CD4-positive, alpha-beta T cell (primary cell): Measurements from ENCODE around the gene SLC2A13. TPM values are rescaled to one million over a fixed set of nuclear protein-coding genes. Genes with fewer than 3 reads are reported as not detected.

Experiments
- ATAC-seq: fragments of 200-7000 bp; cut with Tn5 transposase; one replicate; pipeline ENCODE4 v1.10.0; 2022; ENCODE audit warnings: mild to moderate bottlenecking; ENCODE audit not compliant: poor library complexity
- CTCF ChIA-PET: fragments of 350-600 bp; sonication (Branson Sonifier 250); formaldehyde crosslinking; loops from one replicate; lab custom pipeline; 2021; ENCODE audit warnings: antibody characterized with exemption, inconsistent platforms; lab: Charles Lee
- POLR2A ChIA-PET: fragments of 350-600 bp; sonication (Branson Sonifier 250); formaldehyde crosslinking; loops from one replicate; lab custom pipeline; 2021; ENCODE audit warnings: antibody characterized with exemption, inconsistent platforms; lab: Charles Lee
- DNase-seq, 14 experiments: peaks; one replicate each; pipeline ENCODE4 v3.0.0-alpha.2; 2013 to 2020; ENCODE audit warnings: mixed read lengths in 2 of 14
- H3K27ac ChIP-seq, 2 donors: one replicate each; pipeline versions ENCODE4 v1.5.1 to v1.7.0; 2013; ENCODE audit warnings: low read length in 2 of 2, low read depth in 1 of 2, mild to moderate bottlenecking in 1 of 2
- H3K27me3 ChIP-seq, 2 experiments: 1 replicate in 1 of 2; 2 replicates in 1 of 2; pipeline versions ENCODE4 v1.6.1 to v1.7.0; 2013; ENCODE audit warnings: low read length in 2 of 2, control low read depth in 1 of 2, mild to moderate bottlenecking in 1 of 2, moderate library complexity in 1 of 2; ENCODE audit not compliant: insufficient read depth in 2 of 2, control insufficient read depth in 1 of 2
- H3K36me3 ChIP-seq: one replicate; pipeline ENCODE4 v1.6.1; 2013; ENCODE audit warnings: low read length, control low read depth; ENCODE audit not compliant: insufficient read depth
- H3K4me1 ChIP-seq: one replicate; pipeline ENCODE4 v1.6.1; 2013; ENCODE audit warnings: low read length, control low read depth; ENCODE audit not compliant: insufficient read depth
- H3K4me3 ChIP-seq: one replicate; pipeline ENCODE4 v1.5.1; 2013; ENCODE audit warnings: mild to moderate bottlenecking, low read length, moderate library complexity
- H3K9me3 ChIP-seq, 2 experiments: 1 replicate in 1 of 2; 2 replicates in 1 of 2; pipeline versions ENCODE4 v1.6.1 to v1.7.0; 2013; ENCODE audit warnings: low read length in 2 of 2, mild to moderate bottlenecking in 2 of 2, control low read depth in 1 of 2, moderate library complexity in 1 of 2; ENCODE audit not compliant: control insufficient read depth in 1 of 2, insufficient read depth in 1 of 2
- H3K27ac Mint-ChIP-seq: one replicate; pipeline ENCODE4 v1.8.0; 2020; ENCODE audit warnings: mixed read lengths
- H3K27me3 Mint-ChIP-seq: one replicate; pipeline ENCODE4 v1.8.0; 2021; ENCODE audit warnings: mixed read lengths
- H3K36me3 Mint-ChIP-seq: one replicate; pipeline ENCODE4 v1.8.0; 2021; ENCODE audit warnings: low read depth, mixed read lengths
- H3K4me1 Mint-ChIP-seq: one replicate; pipeline ENCODE4 v1.8.0; 2021; ENCODE audit warnings: low read depth, mixed read lengths
- H3K4me3 Mint-ChIP-seq: one replicate; pipeline ENCODE4 v1.8.0; 2020; ENCODE audit warnings: mild to moderate bottlenecking, mixed read lengths
- H3K9me3 Mint-ChIP-seq: one replicate; pipeline ENCODE4 v1.8.0; 2020; ENCODE audit warnings: mixed read lengths
- intact Hi-C, 2 experiments: fragments of 100-400 bp; cut with DNase I in 1 of 2; cut with micrococcal nuclease in 1 of 2; formaldehyde crosslinking; loops; one replicate each; pipeline versions ENCODE4 v1.15.1 to v1.9.0; 2023 to 2025; cut with DNase I, micrococcal nuclease
- total RNA-seq, 174 experiments: library from RNA in 2 of 174; stranded (reverse) in 2 of 174; gene quantifications; one replicate each; pipeline ENCODE4 v1.2.3 and lab custom pipeline; 2021 to 2026
- TF ChIP-seq, protein P1 (sequence below): fragments of 200-600 bp; IDR thresholded peaks from one replicate; pipeline ENCODE4 v1.8.0; 2022; ENCODE audit warnings: antibody characterized with exemption, mild to moderate bottlenecking

The SLC2A13 gene
- total RNA-seq, 2 experiments from 2014 or later, result 1.6 to 1.7 TPM

GRCh38 chr12:40107098-40107802 lies 1.4 kb upstream of the SLC2A13 start:
- CTCF ChIA-PET, result interaction anchor here (0.6 to 4.3 kb wide), 4 partner anchors 10 to 117 kb away, joined by 3 to 34 read pairs (median 4); partner anchors contain the start of gene LRRK2
- Histone ChIP-seq H3K9me3 (no peaks in the 10 kb centered on the region), H3K27ac (no peak overlapping the region), H3K36me3 (no peaks in the 10 kb centered on the region), H3K27me3 (peaks cover 0 to 9% of the 10 kb centered on the region in 2 experiments), H3K4me3 (peak overlapping the region; percentile 63), H3K4me1 (peaks cover 27% of the 10 kb centered on the region)
- H3K36me3 Mint-ChIP-seq, result no peaks in the 10 kb centered on the region
- H3K9me3 Mint-ChIP-seq, result no peaks in the 10 kb centered on the region
- H3K4me3 Mint-ChIP-seq, result peak overlapping the region; percentile 87
- POLR2A ChIA-PET, result interaction anchor here (0.5 to 3.6 kb wide), 4 partner anchors 10 to 96 kb away, joined by 3 to 14 read pairs (median 5); no protein-coding TSS in a partner anchor
- peak overlapping the region; percentile 57 for H3K27ac Mint-ChIP-seq
- TF ChIP-seq, protein P1, sequence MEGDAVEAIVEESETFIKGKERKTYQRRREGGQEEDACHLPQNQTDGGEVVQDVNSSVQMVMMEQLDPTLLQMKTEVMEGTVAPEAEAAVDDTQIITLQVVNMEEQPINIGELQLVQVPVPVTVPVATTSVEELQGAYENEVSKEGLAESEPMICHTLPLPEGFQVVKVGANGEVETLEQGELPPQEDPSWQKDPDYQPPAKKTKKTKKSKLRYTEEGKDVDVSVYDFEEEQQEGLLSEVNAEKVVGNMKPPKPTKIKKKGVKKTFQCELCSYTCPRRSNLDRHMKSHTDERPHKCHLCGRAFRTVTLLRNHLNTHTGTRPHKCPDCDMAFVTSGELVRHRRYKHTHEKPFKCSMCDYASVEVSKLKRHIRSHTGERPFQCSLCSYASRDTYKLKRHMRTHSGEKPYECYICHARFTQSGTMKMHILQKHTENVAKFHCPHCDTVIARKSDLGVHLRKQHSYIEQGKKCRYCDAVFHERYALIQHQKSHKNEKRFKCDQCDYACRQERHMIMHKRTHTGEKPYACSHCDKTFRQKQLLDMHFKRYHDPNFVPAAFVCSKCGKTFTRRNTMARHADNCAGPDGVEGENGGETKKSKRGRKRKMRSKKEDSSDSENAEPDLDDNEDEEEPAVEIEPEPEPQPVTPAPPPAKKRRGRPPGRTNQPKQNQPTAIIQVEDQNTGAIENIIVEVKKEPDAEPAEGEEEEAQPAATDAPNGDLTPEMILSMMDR, result peak; percentile 91
- ATAC-seq (peak; percentile 44), DNase-seq (peak; percentile 78 to 95 (median 88))
- intact Hi-C loops, result loop anchor here (1.0 to 10.0 kb wide), 9 partner anchors 96 to 1792 kb away; partner anchors contain the start of genes ABCD2 (in 1 of the 2) and ALG10B (in 1 of the 2)
- H3K27me3 Mint-ChIP-seq, result peaks cover 8% of the 10 kb centered on the region
- H3K4me1 Mint-ChIP-seq, result peaks cover 32% of the 10 kb centered on the region

DNA sequence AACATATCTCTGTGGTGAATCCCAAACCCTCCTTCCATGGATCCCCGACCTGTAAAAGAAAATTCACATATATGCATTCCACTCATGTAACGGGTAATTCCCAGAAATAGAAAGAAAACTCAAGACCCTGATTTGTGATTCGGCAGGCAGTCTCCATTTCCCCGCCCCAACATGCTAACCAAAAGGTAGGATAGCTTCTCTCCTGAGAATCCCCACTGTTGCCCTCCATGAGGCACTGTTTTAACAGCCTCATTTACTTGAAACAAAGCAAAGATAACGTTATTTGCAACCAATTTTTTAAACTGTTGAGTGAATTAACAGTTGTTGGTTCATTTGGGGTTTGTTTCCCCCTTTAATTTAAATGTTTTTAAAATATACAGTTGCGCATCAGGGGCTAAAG lies 774 bp upstream of the SLC2A13 start:
- Mint-ChIP-seq H3K27me3 (peaks cover 8% of the 10 kb centered on the region), H3K36me3 (no peaks in the 10 kb centered on the region), H3K9me3 (no peaks in the 10 kb centered on the region), H3K27ac (peak overlapping the region; percentile 57), H3K4me3 (peak overlapping the region; percentile 87), H3K4me1 (peaks cover 32% of the 10 kb centered on the region)
- intact Hi-C loops, result loop anchor here (1.0 to 10.0 kb wide), 10 partner anchors 95 to 1792 kb away; partner anchors contain the start of genes ABCD2 (in 1 of the 2) and ALG10B (in 1 of the 2)
- Histone ChIP-seq H3K27me3 (peaks cover 0 to 9% of the 10 kb centered on the region in 2 experiments), H3K4me1 (peaks cover 27% of the 10 kb centered on the region), H3K9me3 (no peaks in the 10 kb centered on the region), H3K27ac (no peak overlapping the region), H3K4me3 (peak overlapping the region; percentile 63), H3K36me3 (no peaks in the 10 kb centered on the region)
- ChIA-PET POLR2A (interaction anchor here (1.0 to 3.6 kb wide), 4 partner anchors 10 to 494 kb away, joined by 3 to 14 read pairs (median 5); no protein-coding TSS in a partner anchor), CTCF (interaction anchor here (4.3 kb wide), 1 partner anchor 96 kb away, joined by 34 read pairs; no protein-coding TSS in a partner anchor)
- ATAC-seq (no peak), DNase-seq (peak in 3 of 14 experiments; percentile 3 to 20 (median 12))
- TF ChIP-seq, protein P1, result no peak

- POLR2A ChIA-PET, result interaction anchor here (1.0 to 3.6 kb wide), 5 partner anchors 9 to 494 kb away, joined by 3 to 14 read pairs (median 4); partner anchors contain the start of gene ABCD2
- Histone ChIP-seq H3K27me3 (peaks cover 0 to 9% of the 10 kb centered on the region in 2 experiments), H3K9me3 (no peaks in the 10 kb centered on the region), H3K4me3 (peak overlapping the region; percentile 61), H3K4me1 (peaks cover 27% of the 10 kb centered on the region), H3K27ac (no peak overlapping the region), H3K36me3 (no peaks in the 10 kb centered on the region)
- TF ChIP-seq, protein P1, result no peak
- H3K27me3 Mint-ChIP-seq, result peaks cover 8% of the 10 kb centered on the region
- peaks cover 32% of the 10 kb centered on the region for H3K4me1 Mint-ChIP-seq
- peak overlapping the region; percentile 87 for H3K4me3 Mint-ChIP-seq
- CTCF ChIA-PET, result interaction anchor here (4.3 kb wide), 1 partner anchor 96 kb away, joined by 34 read pairs; no protein-coding TSS in a partner anchor
- DNase-seq, result no peak
- intact Hi-C loops, result loop anchor here (1.0 to 10.0 kb wide), 8 partner anchors 337 to 1791 kb away; partner anchors contain the start of genes ABCD2 (in 1 of the 2) and ALG10B (in 1 of the 2)
- H3K9me3 Mint-ChIP-seq, result no peaks in the 10 kb centered on the region
- H3K36me3 Mint-ChIP-seq, result no peaks in the 10 kb centered on the region
- ATAC-seq, result no peak
- peak overlapping the region; percentile 57 for H3K27ac Mint-ChIP-seq
These were observed 287 bp upstream of the SLC2A13 start for GRCh38 chr12:40106202-40106533.
